GM12878 (cell line): ENCODE results near the gene GPC3. TPM values are rescaled to one million over a fixed set of nuclear protein-coding genes. Genes with fewer than 3 reads are reported as not detected.

ENCODE experiments used
- ATAC-seq: fragments of 200-7000 bp; cut with Tn5 transposase; 3 replicates; pipeline ENCODE4 v1.9.1; 2020; ENCODE audit warnings: mild to moderate bottlenecking, moderate library complexity
- BruUV-seq: library from RNA; stranded (reverse); fragments of 400-500 nt; replicated peaks from 2 replicates; lab custom pipeline; 2021; lab: Mats Ljungman, UMichigan
- CTCF ChIA-PET: fragments of 300-600 bp; sonication (Branson Sonifier 250); formaldehyde crosslinking; extraction: SDS; loops from one replicate; lab custom pipeline; 2021; ENCODE audit warnings: inconsistent platforms; lab: Yijun Ruan, JAX
- POLR2A ChIA-PET: fragments of 350-600 bp; formaldehyde crosslinking; extraction: SDS; loops from one replicate; lab custom pipeline; 2021; ENCODE audit warnings: inconsistent platforms; lab: Charles Lee
- RAD21 ChIA-PET: fragments of 300-600 bp; sonication (Branson Sonifier 250); formaldehyde crosslinking; loops from one replicate; lab custom pipeline; 2023; ENCODE audit warnings: antibody characterized with exemption; ENCODE audit not compliant: unreplicated experiment; lab: Charles Lee
- SMC1A ChIA-PET: fragments of 300-600 bp; sonication (Branson Sonifier 250); formaldehyde crosslinking; loops from one replicate; lab custom pipeline; 2023; ENCODE audit not compliant: unreplicated experiment, uncharacterized antibody; lab: Charles Lee
- DNase-seq: peaks from one replicate; pipeline ENCODE4 v3.0.0-alpha.2; 2011; ENCODE audit warnings: low read depth, low spot score
- FAIRE-seq: peaks from 3 replicates; lab custom pipeline; 2011; peaks lifted over from hg19 to GRCh38; lab: Jason Lieb, UNC
- H2AFZ ChIP-seq: 2 replicates; pipeline ENCODE4 v1.6.0; 2011; ENCODE audit warnings: low read depth, low read length, control low read depth; ENCODE audit not compliant: control insufficient read depth
- H3K27ac ChIP-seq: 2 replicates; pipeline ENCODE4 v1.5.1; 2011; ENCODE audit warnings: control low read depth; ENCODE audit not compliant: control insufficient read depth, insufficient read depth
- H3K27me3 ChIP-seq, 2 experiments: replicated peaks in 1 of 2; 2 replicates each; pipeline versions ENCODE4 v1.6.0 to v1.6.1; 2011; ENCODE audit warnings: low read length in 1 of 2; ENCODE audit not compliant: control insufficient read depth in 2 of 2, insufficient read depth in 2 of 2
- H3K36me3 ChIP-seq, 2 experiments: 2 replicates each; pipeline ENCODE4 v1.5.1; 2011; ENCODE audit warnings: low read length in 1 of 2; ENCODE audit not compliant: control insufficient read depth in 2 of 2, insufficient read depth in 2 of 2
- H3K4me1 ChIP-seq: 2 replicates; pipeline ENCODE4 v1.6.1; 2011; ENCODE audit warnings: mild to moderate bottlenecking, low read length, moderate library complexity, mixed read lengths; ENCODE audit not compliant: control insufficient read depth, insufficient read depth
- H3K4me2 ChIP-seq: 2 replicates; pipeline ENCODE4 v1.6.0; 2011; ENCODE audit warnings: control low read depth; ENCODE audit not compliant: control insufficient read depth, insufficient read depth
- H3K4me3 ChIP-seq: fragments of 200-600 bp; sonication (generic); 2 replicates; pipeline ENCODE4 v1.5.1; 2016
- H3K79me2 ChIP-seq: 2 replicates; pipeline ENCODE4 v1.6.0; 2011; ENCODE audit warnings: low read length; ENCODE audit not compliant: control insufficient read depth, insufficient read depth
- H3K9ac ChIP-seq: 2 replicates; pipeline ENCODE4 v1.8.0; 2011; ENCODE audit warnings: low read length, control low read depth, mixed read lengths; ENCODE audit not compliant: control insufficient read depth, insufficient read depth
- H3K9me3 ChIP-seq: replicated peaks from 3 replicates; pipeline ENCODE4 v1.5.1; 2011; ENCODE audit warnings: mild to moderate bottlenecking, low read length; ENCODE audit not compliant: control insufficient read depth, insufficient read depth
- H4K20me1 ChIP-seq: 2 replicates; pipeline ENCODE4 v1.6.0; 2011; ENCODE audit not compliant: control insufficient read depth, insufficient read depth
- CBX5 ChIP-seq: sonication (generic); IDR thresholded peaks from 2 replicates; pipeline ENCODE4 v1.6.1; 2016; ENCODE audit warnings: low read depth, moderate library complexity, mild to moderate bottlenecking, inconsistent platforms
- EGR1 ChIP-seq, 2 experiments: IDR thresholded peaks; 1 replicate in 1 of 2; 2 replicates in 1 of 2; pipeline ENCODE4 v1.6.1; 2011 to 2012; ENCODE audit warnings: low read depth in 2 of 2, low read length in 2 of 2, borderline replicate concordance in 1 of 2, mild to moderate bottlenecking in 1 of 2, moderate library complexity in 1 of 2
- EZH2 ChIP-seq: IDR thresholded peaks from 2 replicates; pipeline ENCODE4 v1.6.1; 2012; ENCODE audit warnings: low read depth, mild to moderate bottlenecking, control low read depth, inconsistent platforms, low read length, borderline replicate concordance; ENCODE audit not compliant: control insufficient read depth
- HCFC1 ChIP-seq: fragments of 150-350 bp; IDR thresholded peaks from 2 replicates; pipeline ENCODE4 v1.6.1; 2014; ENCODE audit warnings: low read length
- POLR2A ChIP-seq: IDR thresholded peaks from 2 replicates; pipeline ENCODE4 v1.6.1; 2011; ENCODE audit warnings: low read depth, mild to moderate bottlenecking, low read length
- POLR2AphosphoS2 ChIP-seq: IDR thresholded peaks from 2 replicates; pipeline ENCODE4 v1.6.1; 2011; ENCODE audit warnings: low read depth, mild to moderate bottlenecking, low read length, improper control_type of control experiment, moderate library complexity
- RCOR1 ChIP-seq: conservative IDR thresholded peaks from 2 replicates; pipeline ENCODE4 v1.6.1; 2012; ENCODE audit warnings: low read depth, low read length, improper control_type of control experiment
- TAF1 ChIP-seq: IDR thresholded peaks from 2 replicates; pipeline ENCODE4 v1.6.1; 2011; ENCODE audit warnings: mild to moderate bottlenecking, low read depth, low read length, borderline replicate concordance
- ZNF274 ChIP-seq: IDR thresholded peaks from one replicate; pipeline ENCODE4 v1.8.0; 2011; ENCODE audit not compliant: insufficient read length, insufficient read depth
- ZNF622 ChIP-seq: fragments of 450-650 bp; IDR thresholded peaks from 2 replicates; pipeline ENCODE4 v1.6.1; 2017; ENCODE audit warnings: mild to moderate bottlenecking, inconsistent platforms
- in situ Hi-C: fragments of 300-500 bp; cut with MboI; formaldehyde crosslinking; loops from 9 replicates; pipeline ENCODE4 v1.14.3; 2018; ENCODE audit warnings: mixed read lengths
- intact Hi-C: fragments of 100-400 bp; cut with micrococcal nuclease; formaldehyde crosslinking; loops from one replicate; pipeline ENCODE4 v1.14.2; 2022; ENCODE audit not compliant: unreplicated experiment
- polyA plus RNA-seq, 11 experiments: library from polyadenylated mRNA; depleted of rRNA in 4 of 11; unstranded in 6 of 11; stranded (reverse) in 5 of 11; fragments of >200 nt; fragmentation: Nextera tagmentation in 4 of 11; fragmentation: Illumina TruSeq in 1 of 11; extraction: Ambion mirVana in 4 of 11; extraction: Trizol in 1 of 11; gene quantifications; 1 replicate in 1 of 11; 2 replicates in 10 of 11; pipeline versions ENCODE4 v1.2.1 to v1.2.3, GENCODE V29; 2011 to 2016; ENCODE audit warnings: inconsistent platforms in 2 of 11, missing spikeins in 2 of 11, low read depth in 1 of 11
- total RNA-seq, 4 experiments: library from RNA; depleted of rRNA in 3 of 4; stranded (reverse); fragments of >200 nt in 3 of 4; fragmentation: Illumina TruSeq in 1 of 4; extraction: Trizol in 1 of 4; gene quantifications; 2 replicates each; pipeline versions ENCODE4 v1.2.1 to v1.2.3, GENCODE V29; 2013 to 2021
- TF ChIP-seq, protein P1 (sequence below): fragments of 450-650 bp; formaldehyde crosslinking; IDR thresholded peaks from 2 replicates; pipeline ENCODE4 v1.4.0; 2020; ENCODE audit warnings: mild to moderate bottlenecking, moderate library complexity
- TF ChIP-seq, protein P2 (sequence below): IDR thresholded peaks from 2 replicates; pipeline ENCODE4 v1.6.1; 2011; ENCODE audit warnings: borderline replicate concordance, low read depth, mild to moderate bottlenecking, moderate library complexity, low read length; ENCODE audit not compliant: insufficient read depth, poor library complexity, severe bottlenecking
- TF ChIP-seq, protein P3 (sequence below): fragments of 450-650 bp; IDR thresholded peaks from 2 replicates; pipeline ENCODE4 v1.6.1; 2017; ENCODE audit warnings: mild to moderate bottlenecking
- TF ChIP-seq, protein P4 (sequence below): IDR thresholded peaks from 2 replicates; pipeline ENCODE4 v1.6.1; 2012; ENCODE audit warnings: low read depth, low read length, improper control_type of control experiment
- TF ChIP-seq, protein P5 (sequence below): fragments of 450-650 bp; IDR thresholded peaks from 2 replicates; pipeline ENCODE4 v1.6.1; 2016; ENCODE audit warnings: mild to moderate bottlenecking

GPC3 gene
- total and polyA plus RNA-seq, 10 of the 15 experiments (the other 5 are each of a cell fraction or from before 2014, with no cell fraction given): 0.09 to 0.82 TPM; not detected in 8

DNA sequence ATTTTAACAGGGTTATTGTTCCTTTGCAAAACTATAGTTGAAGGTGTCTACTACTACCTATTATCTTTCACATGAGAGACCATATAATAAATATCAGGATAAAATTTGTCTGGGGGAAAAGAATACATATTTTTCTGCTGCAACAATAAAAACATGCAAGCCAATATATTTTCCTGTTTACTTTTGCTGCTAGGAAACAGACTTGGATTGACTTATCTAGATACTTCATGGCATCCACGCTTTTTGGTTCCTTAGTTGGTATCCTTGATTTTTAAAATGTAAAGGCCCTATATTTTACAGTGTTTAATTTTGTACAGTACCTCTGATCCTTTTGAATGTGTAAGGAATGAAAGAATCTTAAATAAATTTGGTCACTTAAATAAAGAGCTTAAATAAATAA, 150.6 kb downstream of the GPC3 start (continued):
- TF ChIP-seq EZH2 (no peak), EGR1 (IDR thresholded peaks at IDR 0.05; ENCODE audit: borderline replicate concordance in 1 of 2, low read depth in 2 of 2, low read length in 2 of 2) (no peak), CBX5 (no peak), ZNF274 (no peak), ZNF622 (no peak), HCFC1 (no peak)
- TF ChIP-seq, protein P1, sequence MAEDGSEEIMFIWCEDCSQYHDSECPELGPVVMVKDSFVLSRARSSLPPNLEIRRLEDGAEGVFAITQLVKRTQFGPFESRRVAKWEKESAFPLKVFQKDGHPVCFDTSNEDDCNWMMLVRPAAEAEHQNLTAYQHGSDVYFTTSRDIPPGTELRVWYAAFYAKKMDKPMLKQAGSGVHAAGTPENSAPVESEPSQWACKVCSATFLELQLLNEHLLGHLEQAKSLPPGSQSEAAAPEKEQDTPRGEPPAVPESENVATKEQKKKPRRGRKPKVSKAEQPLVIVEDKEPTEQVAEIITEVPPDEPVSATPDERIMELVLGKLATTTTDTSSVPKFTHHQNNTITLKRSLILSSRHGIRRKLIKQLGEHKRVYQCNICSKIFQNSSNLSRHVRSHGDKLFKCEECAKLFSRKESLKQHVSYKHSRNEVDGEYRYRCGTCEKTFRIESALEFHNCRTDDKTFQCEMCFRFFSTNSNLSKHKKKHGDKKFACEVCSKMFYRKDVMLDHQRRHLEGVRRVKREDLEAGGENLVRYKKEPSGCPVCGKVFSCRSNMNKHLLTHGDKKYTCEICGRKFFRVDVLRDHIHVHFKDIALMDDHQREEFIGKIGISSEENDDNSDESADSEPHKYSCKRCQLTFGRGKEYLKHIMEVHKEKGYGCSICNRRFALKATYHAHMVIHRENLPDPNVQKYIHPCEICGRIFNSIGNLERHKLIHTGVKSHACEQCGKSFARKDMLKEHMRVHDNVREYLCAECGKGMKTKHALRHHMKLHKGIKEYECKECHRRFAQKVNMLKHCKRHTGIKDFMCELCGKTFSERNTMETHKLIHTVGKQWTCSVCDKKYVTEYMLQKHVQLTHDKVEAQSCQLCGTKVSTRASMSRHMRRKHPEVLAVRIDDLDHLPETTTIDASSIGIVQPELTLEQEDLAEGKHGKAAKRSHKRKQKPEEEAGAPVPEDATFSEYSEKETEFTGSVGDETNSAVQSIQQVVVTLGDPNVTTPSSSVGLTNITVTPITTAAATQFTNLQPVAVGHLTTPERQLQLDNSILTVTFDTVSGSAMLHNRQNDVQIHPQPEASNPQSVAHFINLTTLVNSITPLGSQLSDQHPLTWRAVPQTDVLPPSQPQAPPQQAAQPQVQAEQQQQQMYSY (CRISPR knock-in tag): no peak
- TF ChIP-seq, protein P2, sequence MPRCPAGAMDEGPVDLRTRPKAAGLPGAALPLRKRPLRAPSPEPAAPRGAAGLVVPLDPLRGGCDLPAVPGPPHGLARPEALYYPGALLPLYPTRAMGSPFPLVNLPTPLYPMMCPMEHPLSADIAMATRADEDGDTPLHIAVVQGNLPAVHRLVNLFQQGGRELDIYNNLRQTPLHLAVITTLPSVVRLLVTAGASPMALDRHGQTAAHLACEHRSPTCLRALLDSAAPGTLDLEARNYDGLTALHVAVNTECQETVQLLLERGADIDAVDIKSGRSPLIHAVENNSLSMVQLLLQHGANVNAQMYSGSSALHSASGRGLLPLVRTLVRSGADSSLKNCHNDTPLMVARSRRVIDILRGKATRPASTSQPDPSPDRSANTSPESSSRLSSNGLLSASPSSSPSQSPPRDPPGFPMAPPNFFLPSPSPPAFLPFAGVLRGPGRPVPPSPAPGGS: no peak

DNA sequence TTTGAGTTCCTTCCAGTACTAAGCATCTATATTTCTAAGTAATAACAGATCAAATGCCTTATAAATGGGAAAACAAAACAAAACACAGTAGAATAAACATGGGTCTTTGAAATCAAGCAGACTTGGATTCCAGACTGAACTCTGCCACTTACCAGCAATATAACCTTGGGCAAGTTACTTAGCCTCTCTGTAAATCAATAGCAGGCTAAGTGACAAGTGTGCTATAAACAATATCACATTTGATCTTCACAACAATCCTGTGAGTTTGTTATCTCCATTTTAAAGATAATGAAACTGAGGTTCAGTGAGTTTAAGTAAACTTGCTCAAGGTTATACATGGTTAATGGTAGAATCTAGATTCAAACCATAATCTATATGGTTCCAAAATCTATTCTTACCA, 165.8 kb downstream of the GPC3 start:
- POLR2A ChIA-PET: no interaction called here
- in situ Hi-C loops (no loop called here), intact Hi-C loops (no loop called here)
- Histone ChIP-seq H3K27me3 (no peaks in the 10 kb centered on the region), H3K4me1 (no peaks in the 10 kb centered on the region), H4K20me1 (no peaks in the 10 kb centered on the region), H3K36me3 (no peaks in the 10 kb centered on the region), H3K27ac (no peak overlapping the region), H2AFZ (no peak overlapping the region), H3K9ac (no peak overlapping the region), H3K4me2 (no peak overlapping the region), H3K9me3 (no peaks in the 10 kb centered on the region), H3K4me3 (no peak overlapping the region), H3K79me2 (no peaks in the 10 kb centered on the region)
- no peak for FAIRE-seq
- DNase-seq: no peak
- no TSS peak for BruUV-seq
- no peak for ATAC-seq
- SMC1A ChIA-PET: no interaction called here
- CTCF ChIA-PET: interaction anchor here (2.1 kb wide), 1 partner anchor 26 kb away, joined by 6 read pairs; no protein-coding TSS in a partner anchor
- RAD21 ChIA-PET: no interaction called here
- TF ChIP-seq, protein P3, sequence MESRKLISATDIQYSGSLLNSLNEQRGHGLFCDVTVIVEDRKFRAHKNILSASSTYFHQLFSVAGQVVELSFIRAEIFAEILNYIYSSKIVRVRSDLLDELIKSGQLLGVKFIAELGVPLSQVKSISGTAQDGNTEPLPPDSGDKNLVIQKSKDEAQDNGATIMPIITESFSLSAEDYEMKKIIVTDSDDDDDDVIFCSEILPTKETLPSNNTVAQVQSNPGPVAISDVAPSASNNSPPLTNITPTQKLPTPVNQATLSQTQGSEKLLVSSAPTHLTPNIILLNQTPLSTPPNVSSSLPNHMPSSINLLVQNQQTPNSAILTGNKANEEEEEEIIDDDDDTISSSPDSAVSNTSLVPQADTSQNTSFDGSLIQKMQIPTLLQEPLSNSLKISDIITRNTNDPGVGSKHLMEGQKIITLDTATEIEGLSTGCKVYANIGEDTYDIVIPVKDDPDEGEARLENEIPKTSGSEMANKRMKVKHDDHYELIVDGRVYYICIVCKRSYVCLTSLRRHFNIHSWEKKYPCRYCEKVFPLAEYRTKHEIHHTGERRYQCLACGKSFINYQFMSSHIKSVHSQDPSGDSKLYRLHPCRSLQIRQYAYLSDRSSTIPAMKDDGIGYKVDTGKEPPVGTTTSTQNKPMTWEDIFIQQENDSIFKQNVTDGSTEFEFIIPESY: no peak
- TF ChIP-seq POLR2A: no peak
- no peak for TF ChIP-seq TAF1
- TF ChIP-seq, protein P4, sequence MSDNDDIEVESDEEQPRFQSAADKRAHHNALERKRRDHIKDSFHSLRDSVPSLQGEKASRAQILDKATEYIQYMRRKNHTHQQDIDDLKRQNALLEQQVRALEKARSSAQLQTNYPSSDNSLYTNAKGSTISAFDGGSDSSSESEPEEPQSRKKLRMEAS: no peak
- TF ChIP-seq POLR2AphosphoS2: no peak
- no peak for TF ChIP-seq ZNF622
- TF ChIP-seq RCOR1: no peak
- TF ChIP-seq, protein P5, sequence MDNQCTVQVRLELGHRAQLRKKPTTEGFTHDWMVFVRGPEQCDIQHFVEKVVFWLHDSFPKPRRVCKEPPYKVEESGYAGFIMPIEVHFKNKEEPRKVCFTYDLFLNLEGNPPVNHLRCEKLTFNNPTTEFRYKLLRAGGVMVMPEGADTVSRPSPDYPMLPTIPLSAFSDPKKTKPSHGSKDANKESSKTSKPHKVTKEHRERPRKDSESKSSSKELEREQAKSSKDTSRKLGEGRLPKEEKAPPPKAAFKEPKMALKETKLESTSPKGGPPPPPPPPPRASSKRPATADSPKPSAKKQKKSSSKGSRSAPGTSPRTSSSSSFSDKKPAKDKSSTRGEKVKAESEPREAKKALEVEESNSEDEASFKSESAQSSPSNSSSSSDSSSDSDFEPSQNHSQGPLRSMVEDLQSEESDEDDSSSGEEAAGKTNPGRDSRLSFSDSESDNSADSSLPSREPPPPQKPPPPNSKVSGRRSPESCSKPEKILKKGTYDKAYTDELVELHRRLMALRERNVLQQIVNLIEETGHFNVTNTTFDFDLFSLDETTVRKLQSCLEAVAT: no peak
